Adrenal gland (tissue), 12 donors: ENCODE data around the gene C12orf56. TPM values are rescaled to one million over a fixed set of nuclear protein-coding genes. Genes with fewer than 3 reads are reported as not detected.

Source experiments
- DNase-seq, 7 donors: peaks; one replicate each; pipeline ENCODE4 v3.0.0-alpha.2; 2019 to 2020
- H3K27ac ChIP-seq, 5 donors: fragments of 200-600 bp; sonication (generic) in 4 of 5; 1 replicate in 3 of 5; 2 replicates in 2 of 5; pipeline versions ENCODE4 v1.5.1 to v1.8.0; 2016 to 2020; ENCODE audit warnings: mild to moderate bottlenecking in 1 of 5
- H3K27me3 ChIP-seq: fragments of 200-600 bp; 2 replicates; pipeline ENCODE4 v1.8.0; 2021
- H3K36me3 ChIP-seq, 2 donors: fragments of 200-600 bp; replicated peaks in 1 of 2; 1 replicate in 1 of 2; 2 replicates in 1 of 2; pipeline versions ENCODE4 v1.5.1 to v1.8.0; 2018 to 2022
- H3K4me1 ChIP-seq, 2 donors: fragments of 200-600 bp; replicated peaks in 1 of 2; 1 replicate in 1 of 2; 2 replicates in 1 of 2; pipeline versions ENCODE4 v1.5.1 to v1.8.0; 2018 to 2021
- H3K4me3 ChIP-seq, 4 donors: fragments of 200-600 bp; sonication (generic) in 3 of 4; one replicate each; pipeline ENCODE4 v1.5.1; 2016 to 2018
- H3K9me3 ChIP-seq, 3 donors: fragments of 200-600 bp; sonication (generic) in 1 of 3; replicated peaks in 1 of 3; 1 replicate in 2 of 3; 2 replicates in 1 of 3; pipeline versions ENCODE4 v1.5.1 to v1.8.0; 2016 to 2021
- CTCF ChIP-seq, 6 experiments: fragments of 450-650 bp in 4 of 6; fragments of 200-600 bp in 2 of 6; sonication (generic) in 1 of 6; IDR thresholded peaks; 1 replicate in 5 of 6; 2 replicates in 1 of 6; pipeline versions ENCODE4 v1.5.1 to v1.8.0; 2016 to 2021; ENCODE audit warnings: antibody characterized with exemption in 6 of 6, mild to moderate bottlenecking in 2 of 6, moderate library complexity in 1 of 6
- POLR2A ChIP-seq, 2 donors: fragments of 450-650 bp; IDR thresholded peaks; one replicate each; pipeline ENCODE4 v1.6.1; 2017; ENCODE audit warnings: antibody characterized with exemption in 2 of 2, mild to moderate bottlenecking in 2 of 2, moderate library complexity in 1 of 2
- WGBS, 4 donors: extraction: QIAGEN DNeasy Blood & Tissue Kit in 2 of 4; methylation state at CpG; one replicate each; pipeline versions ENCODE4 v1.1.5 to v1.1.7; 2013 to 2017; 5-methylcytosine and 5-hydroxymethylcytosine counted together
- intact Hi-C, 2 donors: fragments of 100-400 bp; cut with DNase I; formaldehyde crosslinking; loops; one replicate each; pipeline versions ENCODE4 v1.14.1 to v1.15.0; 2022 to 2023
- polyA plus RNA-seq, 3 donors: library from polyadenylated mRNA; stranded (reverse); fragments of 200-250 nt in 2 of 3; fragments of 350-450 nt in 1 of 3; fragmentation: Illumina TruSeq in 1 of 3; extraction: RNeasy Lipid Tissue Mini Kit (QIAGEN cat#74804) in 1 of 3; gene quantifications; one replicate each; pipeline ENCODE4 v1.2.3, GENCODE V29; 2013 to 2014
- total RNA-seq, 9 donors: library from RNA; depleted of rRNA in 4 of 9; stranded (reverse); fragments of >200 nt in 4 of 9; fragments of 120-200 nt in 1 of 9; fragmentation: NEBNext Ultra II Directional in 1 of 9; extraction: Animal tissue kit (Norgen Biotek cat#: 25700) in 1 of 9; gene quantifications; one replicate each; pipeline versions ENCODE4 v1.1.0 to v1.2.4, GENCODE V29; 2013 to 2023
- donor health status: healthy with polysubstance abuse.
- donor health status: Bipolar disorder and iron deficiency.
- donor health status: DM: yes; HTN: yes; CAD: no.
- donor health status: DM: no; HTN: no; CAD: no.
- donor health status: DM: no; HTN: no; CAD: no.
- donor health status: DM: yes; HTN: yes; CAD: no.

The C12orf56 gene
- total and polyA plus RNA-seq, 12 donors: 0.07 to 0.11 TPM; not detected in 10

DNA sequence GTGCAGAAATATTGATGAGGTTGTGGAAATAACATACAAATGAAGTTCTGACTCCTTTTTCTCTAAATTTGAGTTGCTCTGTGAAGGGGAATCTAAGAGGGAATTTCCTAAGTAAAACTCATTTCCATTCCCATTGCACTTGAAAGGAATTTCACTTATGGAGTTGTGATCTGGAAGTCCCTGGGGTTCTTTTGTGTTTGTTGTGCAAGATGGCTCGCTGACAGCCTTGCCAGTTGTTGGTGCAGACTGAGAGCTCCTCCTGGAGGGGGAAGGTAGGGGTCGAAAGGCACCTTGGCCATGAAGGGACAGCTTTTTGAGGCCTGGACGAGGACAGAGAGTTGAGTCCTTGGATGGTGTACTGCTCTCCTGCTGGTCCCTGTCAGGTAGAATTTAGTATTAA is 72.0 kb downstream of the C12orf56 start:
- Histone ChIP-seq H3K36me3 (no peaks in the 10 kb centered on the region), H3K4me1 (no peaks in the 10 kb centered on the region), H3K27ac (no peak overlapping the region), H3K9me3 (no peaks in the 10 kb centered on the region), H3K4me3 (no peak overlapping the region), H3K27me3 (no peaks in the 10 kb centered on the region)
- TF ChIP-seq CTCF (IDR thresholded peaks at IDR 0.05): no peak
- no peak for TF ChIP-seq POLR2A (IDR thresholded peaks at IDR 0.05)
- DNase-seq: no peak
- 45 to 75% (median 58%) methylated on average over 3 of the region's 3 CpGs for WGBS, 4 donors
- intact Hi-C loops: no loop called here

DNA sequence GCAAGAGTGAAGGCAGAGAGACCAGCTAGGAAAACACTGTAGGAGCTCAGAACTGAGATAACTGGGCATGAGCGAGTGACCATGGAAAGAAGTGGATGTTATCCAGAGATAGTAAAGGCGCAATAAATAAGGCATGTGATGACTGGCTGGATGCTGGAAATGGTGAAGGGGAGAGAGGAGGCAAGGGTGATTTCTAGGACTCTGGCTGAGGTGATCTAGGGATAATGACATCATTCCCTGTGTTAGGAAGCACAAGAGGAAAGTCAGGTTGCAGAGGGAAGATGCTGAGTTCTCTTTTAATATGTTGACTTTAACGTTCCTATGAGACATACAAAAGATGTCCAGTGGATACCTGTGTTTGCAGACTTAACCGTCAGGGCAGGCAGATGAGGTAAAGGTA is 78.7 kb downstream of the C12orf56 start:
- H3K36me3 ChIP-seq: no peaks in the 10 kb centered on the region
- H3K27ac ChIP-seq: no peak overlapping the region
- no peaks in the 10 kb centered on the region for H3K4me1 ChIP-seq
- no peaks in the 10 kb centered on the region for H3K9me3 ChIP-seq
- H3K4me3 ChIP-seq: no peak overlapping the region
- no peaks in the 10 kb centered on the region for H3K27me3 ChIP-seq
- intact Hi-C loops: no loop called here
- DNase-seq: no peak
- TF ChIP-seq POLR2A (IDR thresholded peaks at IDR 0.05) (no peak), CTCF (IDR thresholded peaks at IDR 0.05) (no peak)
- 78 to 79% (median 78%) methylated on average over 4 of the region's 4 CpGs for WGBS, 4 donors

- Histone ChIP-seq H3K9me3 (no peaks in the 10 kb centered on the region), H3K4me1 (no peaks in the 10 kb centered on the region), H3K36me3 (no peaks in the 10 kb centered on the region), H3K27ac (no peak overlapping the region), H3K4me3 (no peak overlapping the region), H3K27me3 (no peaks in the 10 kb centered on the region)
- 64 to 83% (median 68%) methylated on average over 10 of the region's 10 CpGs for WGBS, 4 donors
- intact Hi-C loops: no loop called here
- no peak for TF ChIP-seq POLR2A (IDR thresholded peaks at IDR 0.05)
- TF ChIP-seq CTCF (IDR thresholded peaks at IDR 0.05): no peak
- DNase-seq: no peak
Observed at GRCh38 chr12:64304571-64304970, 86.0 kb downstream of the C12orf56 start.

- Histone ChIP-seq H3K27ac (no peak overlapping the region), H3K4me1 (no peaks in the 10 kb centered on the region), H3K4me3 (no peak overlapping the region), H3K27me3 (no peaks in the 10 kb centered on the region), H3K9me3 (no peaks in the 10 kb centered on the region), H3K36me3 (no peaks in the 10 kb centered on the region)
- DNase-seq: no peak
- WGBS, 4 donors: 56 to 75% (median 65%) methylated on average over 3 of the region's 3 CpGs
- no peak for TF ChIP-seq POLR2A (IDR thresholded peaks at IDR 0.05)
- TF ChIP-seq CTCF (IDR thresholded peaks at IDR 0.05): no peak
- intact Hi-C loops: no loop called here
Observed at GRCh38 chr12:64299628-64300027, 90.9 kb downstream of the C12orf56 start.
